BJ (cell line): ENCODE measurements around the gene ITGAE. TPM values are rescaled to one million over a fixed set of nuclear protein-coding genes. Genes with fewer than 3 reads are reported as not detected.

Experiments
- CTCF ChIA-PET: fragments of 350-600 bp; formaldehyde crosslinking; extraction: SDS; loops from one replicate; lab custom pipeline; 2021; ENCODE audit warnings: antibody characterized with exemption, inconsistent platforms; lab: Yijun Ruan, JAX
- POLR2A ChIA-PET: fragments of 300-600 bp; sonication (Branson Sonifier 250); formaldehyde crosslinking; extraction: SDS; loops from one replicate; lab custom pipeline; 2021; ENCODE audit warnings: antibody characterized with exemption; lab: Charles Lee
- DNase-seq: peaks from one replicate; pipeline ENCODE4 v3.0.0-alpha.2; 2011; ENCODE audit warnings: low read depth
- H3K27me3 ChIP-seq: 2 replicates; pipeline ENCODE4 v1.6.0; 2011; ENCODE audit warnings: low read length; ENCODE audit not compliant: control insufficient read depth, insufficient read depth
- H3K36me3 ChIP-seq: 2 replicates; pipeline ENCODE4 v1.5.1; 2011; ENCODE audit warnings: low read length; ENCODE audit not compliant: control insufficient read depth, insufficient read depth
- H3K4me3 ChIP-seq: 2 replicates; pipeline ENCODE4 v1.5.1; 2011; ENCODE audit warnings: low read depth, mild to moderate bottlenecking, control low read depth, low read length
- polyA plus RNA-seq: library from polyadenylated mRNA; depleted of rRNA; stranded (reverse); fragments of >200 nt; gene quantifications from 2 replicates; pipeline ENCODE4 v1.2.3, GENCODE V29; 2011
- TF ChIP-seq, protein P1 (sequence below): IDR thresholded peaks from 2 replicates; pipeline ENCODE4 v1.5.1; 2011; ENCODE audit warnings: low read depth, mild to moderate bottlenecking, control low read depth, inconsistent platforms, low read length, moderate library complexity; ENCODE audit not compliant: insufficient read depth

ITGAE gene
- polyA plus RNA-seq, 1 experiment = 69.9 TPM

DNA sequence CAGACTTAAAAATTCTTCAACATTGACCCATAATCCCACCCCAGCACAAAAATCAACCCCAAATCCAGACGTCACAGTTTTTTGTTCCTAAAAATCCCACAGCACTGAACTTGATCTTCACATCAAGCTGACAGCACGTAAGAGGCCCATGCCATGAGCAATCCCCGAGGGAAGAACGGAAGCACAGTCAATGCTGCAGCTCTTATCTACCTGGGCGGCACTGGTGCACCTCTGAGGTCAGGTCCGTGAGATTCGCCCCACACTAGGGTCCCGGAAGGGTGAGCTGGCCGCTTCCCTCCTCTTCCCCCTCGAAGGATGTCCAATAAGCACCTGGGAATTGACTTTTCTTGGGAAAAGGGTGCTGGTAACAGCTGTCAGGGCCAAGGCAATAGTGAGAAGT, 11.3 kb upstream of the ITGAE start:
- no peak overlapping the region for H3K4me3 ChIP-seq
- DNase-seq = no peak
- POLR2A ChIA-PET = no interaction called here
- TF ChIP-seq, protein P1, sequence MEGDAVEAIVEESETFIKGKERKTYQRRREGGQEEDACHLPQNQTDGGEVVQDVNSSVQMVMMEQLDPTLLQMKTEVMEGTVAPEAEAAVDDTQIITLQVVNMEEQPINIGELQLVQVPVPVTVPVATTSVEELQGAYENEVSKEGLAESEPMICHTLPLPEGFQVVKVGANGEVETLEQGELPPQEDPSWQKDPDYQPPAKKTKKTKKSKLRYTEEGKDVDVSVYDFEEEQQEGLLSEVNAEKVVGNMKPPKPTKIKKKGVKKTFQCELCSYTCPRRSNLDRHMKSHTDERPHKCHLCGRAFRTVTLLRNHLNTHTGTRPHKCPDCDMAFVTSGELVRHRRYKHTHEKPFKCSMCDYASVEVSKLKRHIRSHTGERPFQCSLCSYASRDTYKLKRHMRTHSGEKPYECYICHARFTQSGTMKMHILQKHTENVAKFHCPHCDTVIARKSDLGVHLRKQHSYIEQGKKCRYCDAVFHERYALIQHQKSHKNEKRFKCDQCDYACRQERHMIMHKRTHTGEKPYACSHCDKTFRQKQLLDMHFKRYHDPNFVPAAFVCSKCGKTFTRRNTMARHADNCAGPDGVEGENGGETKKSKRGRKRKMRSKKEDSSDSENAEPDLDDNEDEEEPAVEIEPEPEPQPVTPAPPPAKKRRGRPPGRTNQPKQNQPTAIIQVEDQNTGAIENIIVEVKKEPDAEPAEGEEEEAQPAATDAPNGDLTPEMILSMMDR = no peak
- CTCF ChIA-PET = interaction anchor here (0.6 to 8.7 kb wide), 7 partner anchors 11 to 85 kb away, joined by 3 to 56 read pairs (median 3); no protein-coding TSS in a partner anchor
- H3K36me3 ChIP-seq = peaks cover 31% of the 10 kb centered on the region
- H3K27me3 ChIP-seq = no peaks in the 10 kb centered on the region

DNA sequence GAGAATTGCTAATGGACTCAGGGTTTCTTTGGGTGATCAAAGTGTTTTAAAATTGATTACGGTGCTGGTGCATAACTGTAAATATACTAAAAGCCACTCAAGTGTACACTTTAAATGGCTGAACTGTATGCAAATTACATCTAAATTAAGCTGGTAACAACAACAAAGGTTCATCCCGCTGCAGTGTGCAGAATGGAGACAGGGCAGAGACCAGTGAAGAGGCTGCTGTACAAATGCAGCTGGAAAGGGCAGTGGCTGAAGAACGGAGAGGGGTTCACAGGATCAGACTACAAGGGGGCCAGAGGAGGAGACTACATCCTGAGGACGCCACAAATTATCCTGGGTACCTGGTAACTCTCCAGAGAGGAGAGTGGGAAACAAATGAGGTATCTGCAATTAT, 9.0 kb upstream of the ITGAE start:
- ChIA-PET POLR2A (no interaction called here), CTCF (interaction anchor here (8.7 kb wide), 1 partner anchor 73 kb away, joined by 56 read pairs; no protein-coding TSS in a partner anchor)
- Histone ChIP-seq H3K36me3 (peaks cover 24% of the 10 kb centered on the region), H3K4me3 (no peak overlapping the region), H3K27me3 (no peaks in the 10 kb centered on the region)
- TF ChIP-seq, protein P1 = no peak
- no peak for DNase-seq

DNA sequence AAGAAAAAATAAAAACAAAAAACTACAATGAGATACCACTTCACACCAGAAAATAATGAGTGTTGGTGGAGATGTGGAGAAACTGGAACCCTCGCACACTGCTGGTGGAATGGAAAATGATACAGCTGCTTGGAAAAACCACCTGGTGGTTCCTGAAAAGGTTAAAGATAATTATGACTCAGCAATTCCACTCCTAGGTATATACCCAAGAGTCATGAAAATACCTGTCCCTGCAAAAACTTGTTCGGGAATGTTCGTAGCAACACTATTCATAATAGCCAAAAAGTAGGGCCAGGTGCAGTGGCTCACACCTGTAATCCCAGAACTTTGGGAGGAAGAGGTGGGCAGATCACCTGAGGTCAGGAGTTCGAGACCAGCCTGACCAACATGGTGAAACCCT, 8.1 kb upstream of the ITGAE start:
- DNase-seq = no peak
- Histone ChIP-seq H3K27me3 (no peaks in the 10 kb centered on the region), H3K36me3 (peaks cover 24% of the 10 kb centered on the region), H3K4me3 (no peak overlapping the region)
- POLR2A ChIA-PET = no interaction called here
- CTCF ChIA-PET = interaction anchor here (0.9 to 8.7 kb wide), 2 partner anchors 18 to 72 kb away, joined by 3 to 56 read pairs; no protein-coding TSS in a partner anchor
- TF ChIP-seq, protein P1 = no peak

DNA sequence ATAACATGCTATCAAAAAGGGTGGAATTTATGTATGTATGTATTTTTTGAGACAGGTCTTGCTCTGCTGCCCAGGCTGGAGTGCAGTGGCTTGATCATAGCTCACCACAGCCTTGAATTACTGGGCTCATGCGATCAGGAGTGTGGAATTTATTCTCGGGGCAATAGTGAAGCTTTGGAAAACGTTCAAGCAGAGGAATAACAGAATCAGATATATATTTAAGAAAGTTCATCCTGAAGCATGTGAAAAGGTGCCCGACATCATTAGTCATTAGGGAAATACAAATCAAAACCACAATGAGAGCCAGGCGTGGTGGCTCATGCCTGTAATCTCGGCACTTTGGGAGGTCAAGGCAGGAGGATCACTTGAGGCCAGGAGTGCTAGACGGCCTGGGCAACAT, 7.7 kb upstream of the ITGAE start:
- DNase-seq = no peak
- H3K27me3 ChIP-seq = no peaks in the 10 kb centered on the region
- TF ChIP-seq, protein P1 = no peak
- H3K4me3 ChIP-seq = no peak overlapping the region
- H3K36me3 ChIP-seq = peaks cover 23% of the 10 kb centered on the region
- ChIA-PET POLR2A (no interaction called here), CTCF (interaction anchor here (0.9 to 8.7 kb wide), 2 partner anchors 18 to 71 kb away, joined by 3 to 56 read pairs; no protein-coding TSS in a partner anchor)

DNA sequence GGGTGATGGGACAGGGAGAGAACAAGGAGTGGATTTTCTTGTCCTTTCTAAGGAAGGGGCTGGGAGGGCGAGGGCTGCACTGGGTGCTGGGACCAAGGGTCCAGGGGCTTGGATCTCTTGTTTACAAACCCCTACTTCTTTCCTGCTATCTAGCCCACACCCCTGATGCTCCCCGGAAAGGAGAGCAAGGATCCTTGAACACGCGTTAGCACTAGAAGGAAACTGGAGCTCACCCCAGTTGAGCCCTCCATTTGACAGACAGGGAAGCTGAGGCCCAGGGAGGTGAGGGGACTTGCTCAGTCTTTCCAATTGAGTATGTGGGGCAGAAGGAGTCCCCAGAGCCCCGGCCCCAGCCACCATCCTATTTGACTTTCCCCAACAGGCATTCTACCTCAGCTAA, 4.6 kb upstream of the ITGAE start:
- Histone ChIP-seq H3K27me3 (no peaks in the 10 kb centered on the region), H3K4me3 (no peak overlapping the region), H3K36me3 (peaks cover 8% of the 10 kb centered on the region)
- TF ChIP-seq, protein P1 = no peak
- CTCF ChIA-PET = interaction anchor here (0.6 to 1.5 kb wide), 3 partner anchors 14 to 67 kb away, joined by 3 read pairs; no protein-coding TSS in a partner anchor
- no peak for DNase-seq
- POLR2A ChIA-PET = no interaction called here
